ENCODE measurements around the gene AP5Z1.

AP5Z1 gene

GRCh38 chr7:4816419-4817080 lies 41.1 kb downstream of the AP5Z1 start:
- H3K4me3 ChIP-seq (ENCODE audit: low read depth, low read length): no peak overlapping the region
- TF ChIP-seq, protein P1, sequence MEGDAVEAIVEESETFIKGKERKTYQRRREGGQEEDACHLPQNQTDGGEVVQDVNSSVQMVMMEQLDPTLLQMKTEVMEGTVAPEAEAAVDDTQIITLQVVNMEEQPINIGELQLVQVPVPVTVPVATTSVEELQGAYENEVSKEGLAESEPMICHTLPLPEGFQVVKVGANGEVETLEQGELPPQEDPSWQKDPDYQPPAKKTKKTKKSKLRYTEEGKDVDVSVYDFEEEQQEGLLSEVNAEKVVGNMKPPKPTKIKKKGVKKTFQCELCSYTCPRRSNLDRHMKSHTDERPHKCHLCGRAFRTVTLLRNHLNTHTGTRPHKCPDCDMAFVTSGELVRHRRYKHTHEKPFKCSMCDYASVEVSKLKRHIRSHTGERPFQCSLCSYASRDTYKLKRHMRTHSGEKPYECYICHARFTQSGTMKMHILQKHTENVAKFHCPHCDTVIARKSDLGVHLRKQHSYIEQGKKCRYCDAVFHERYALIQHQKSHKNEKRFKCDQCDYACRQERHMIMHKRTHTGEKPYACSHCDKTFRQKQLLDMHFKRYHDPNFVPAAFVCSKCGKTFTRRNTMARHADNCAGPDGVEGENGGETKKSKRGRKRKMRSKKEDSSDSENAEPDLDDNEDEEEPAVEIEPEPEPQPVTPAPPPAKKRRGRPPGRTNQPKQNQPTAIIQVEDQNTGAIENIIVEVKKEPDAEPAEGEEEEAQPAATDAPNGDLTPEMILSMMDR (IDR thresholded peaks at IDR 0.05; ENCODE audit: borderline replicate concordance, insufficient read depth, low read depth, low read length): no peak

GRCh38 chr7:4817178-4817901 lies 41.9 kb downstream of the AP5Z1 start:
- TF ChIP-seq, protein P1 (IDR thresholded peaks at IDR 0.05; ENCODE audit: borderline replicate concordance, insufficient read depth, low read depth, low read length): no peak

DNA sequence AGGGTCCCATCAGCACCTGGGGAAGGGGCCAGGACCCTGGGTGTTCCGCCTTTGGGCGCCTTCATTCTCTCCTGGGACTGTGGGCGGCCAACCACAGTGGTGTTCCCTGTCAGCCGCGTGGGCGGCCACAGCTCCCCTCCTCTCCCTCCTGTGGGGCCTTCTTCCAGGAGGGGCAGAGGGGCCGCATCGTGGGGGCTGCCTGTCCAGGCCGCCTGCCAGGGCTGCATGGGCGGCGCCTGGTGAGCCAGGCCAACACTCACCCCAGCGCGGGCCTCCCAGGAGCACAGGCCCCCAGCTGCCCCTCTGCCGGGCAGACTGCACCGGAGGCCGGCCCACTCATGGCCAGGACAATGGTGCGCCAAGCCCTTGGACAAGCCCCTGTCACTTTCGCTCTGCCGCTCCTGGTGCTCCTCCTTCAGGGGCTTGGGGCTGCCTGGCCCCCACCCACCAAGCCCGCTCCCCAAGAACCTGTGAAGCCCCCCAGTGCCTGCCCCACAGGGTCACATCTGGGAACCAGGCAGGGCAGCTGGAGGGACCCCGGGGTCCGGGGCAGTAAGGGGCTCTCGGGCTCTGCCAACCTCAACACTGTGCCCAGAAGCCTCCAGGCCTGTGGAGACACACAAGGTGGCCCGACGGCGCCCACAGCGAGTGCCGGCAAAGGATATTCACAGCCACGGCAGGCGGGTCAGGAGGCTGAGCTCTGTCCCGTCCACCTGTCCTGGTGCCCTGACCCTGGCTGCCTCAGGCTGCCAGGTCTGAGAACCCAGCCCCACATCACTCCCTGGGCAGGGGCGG lies 42.8 kb downstream of the AP5Z1 start:
- TF ChIP-seq, protein P1 (IDR thresholded peaks at IDR 0.05; ENCODE audit: borderline replicate concordance, insufficient read depth, low read depth, low read length): no peak
- H3K4me3 ChIP-seq (ENCODE audit: low read depth, low read length): no peak overlapping the region

More at GRCh38 chr7:4817178-4817901, 41.9 kb downstream of the AP5Z1 start:
- no peak overlapping the region for H3K4me3 ChIP-seq (ENCODE audit: low read depth, low read length)

DNA sequence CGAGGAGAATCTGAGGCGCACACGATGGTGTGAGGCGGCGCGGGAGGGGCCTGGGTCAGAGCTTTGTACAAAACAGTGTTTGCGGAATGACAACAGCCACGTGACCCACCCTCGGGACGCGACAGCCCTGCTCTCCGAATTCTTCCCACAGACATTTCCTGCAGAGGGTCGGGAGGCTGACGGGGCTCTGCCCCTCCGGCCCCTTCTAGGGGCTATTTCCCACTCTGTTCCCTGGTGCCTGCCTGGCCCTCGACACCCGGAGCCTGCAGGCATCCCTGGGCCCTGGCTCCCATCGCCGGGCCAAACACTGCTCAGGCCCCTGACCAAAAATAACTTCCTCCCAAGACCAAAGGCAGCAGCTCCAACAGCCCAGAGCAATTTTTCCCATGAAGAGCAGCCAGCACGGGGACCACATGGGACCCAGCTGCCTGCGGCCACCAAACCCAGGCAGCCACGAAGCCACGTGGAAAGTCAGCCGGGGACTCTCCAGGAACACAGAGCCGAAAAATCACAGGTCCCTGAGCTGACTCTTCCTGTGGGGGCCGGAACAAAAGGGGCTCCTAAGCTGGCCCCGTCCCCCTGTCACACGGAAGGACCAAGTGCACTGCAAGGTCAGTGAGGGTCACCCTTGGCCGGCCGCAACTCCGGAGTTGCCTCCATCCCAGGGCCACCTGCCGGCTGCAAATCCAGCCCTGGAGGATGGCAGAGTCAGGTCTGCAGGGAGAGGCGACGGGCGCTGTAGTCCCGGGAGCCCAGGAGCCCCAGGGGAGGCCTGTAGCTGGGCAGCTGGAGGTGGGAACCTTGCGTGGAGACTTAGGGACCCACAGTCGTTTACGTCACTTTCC lies 44.4 kb downstream of the AP5Z1 start:
- H3K4me3 ChIP-seq (ENCODE audit: low read depth, low read length): no peak overlapping the region
- TF ChIP-seq, protein P1 (IDR thresholded peaks at IDR 0.05; ENCODE audit: borderline replicate concordance, insufficient read depth, low read depth, low read length): no peak

GRCh38 chr7:4820405-4820966 lies 45.1 kb downstream of the AP5Z1 start:
- no peak overlapping the region for H3K4me3 ChIP-seq (ENCODE audit: low read depth, low read length)
- TF ChIP-seq, protein P1 (IDR thresholded peaks at IDR 0.05; ENCODE audit: borderline replicate concordance, insufficient read depth, low read depth, low read length): no peak

- TF ChIP-seq, protein P1 (IDR thresholded peaks at IDR 0.05; ENCODE audit: borderline replicate concordance, insufficient read depth, low read depth, low read length): no peak
- no peak overlapping the region for H3K4me3 ChIP-seq (ENCODE audit: low read depth, low read length)
These were observed 45.6 kb downstream of the AP5Z1 start for GRCh38 chr7:4820967-4821471.

Measured in GM12875 (cell line).